GM19099 (cell line): ENCODE data around the gene ASGR1.

ENCODE experiments used
- POLR2A ChIP-seq: IDR thresholded peaks from 3 replicates; pipeline ENCODE4 v1.6.1; 2011; ENCODE audit warnings: low read depth; ENCODE audit not compliant: insufficient read length; ENCODE audit errors: extremely low read depth

The ASGR1 gene

DNA sequence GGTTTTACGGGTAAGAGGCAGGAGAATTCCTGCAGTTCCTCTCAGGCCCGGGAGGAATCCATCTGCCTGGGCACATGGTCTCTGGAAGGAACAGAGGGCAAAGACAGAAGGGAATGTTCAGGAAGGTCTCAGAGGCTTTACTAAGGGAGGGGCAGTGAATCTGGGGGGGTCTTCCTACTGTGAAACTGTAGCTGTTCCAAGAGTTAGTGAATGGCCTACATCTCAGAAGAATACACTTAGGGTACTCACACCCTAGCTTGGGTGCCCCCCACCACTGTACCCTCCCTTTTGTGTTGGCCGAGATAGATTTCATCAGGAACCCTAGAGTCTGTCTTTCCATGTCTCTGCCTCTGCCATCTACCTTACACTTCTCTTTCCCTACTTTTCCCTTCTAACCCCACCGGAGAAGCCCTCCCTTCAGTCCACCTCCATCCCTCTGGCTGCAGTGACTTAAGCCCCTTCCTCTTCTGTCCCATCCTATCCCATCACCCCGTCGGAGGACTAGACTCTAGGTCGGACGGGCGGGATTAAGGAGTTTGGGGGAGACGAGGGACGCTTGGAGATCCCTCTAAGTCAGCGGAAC lies 40.1 kb upstream of the ASGR1 start:
- TF ChIP-seq POLR2A = no peak

- TF ChIP-seq POLR2A = no peak
These were observed 39.6 kb upstream of the ASGR1 start for GRCh38 chr17:7218758-7219157.

GRCh38 chr17:7218166-7218565 lies 39.0 kb upstream of the ASGR1 start:
- no peak for TF ChIP-seq POLR2A

- peak; percentile 28 for TF ChIP-seq POLR2A
These were observed 38.2 kb upstream of the ASGR1 start for GRCh38 chr17:7217113-7217987.

- TF ChIP-seq POLR2A = no peak
These were observed 37.3 kb upstream of the ASGR1 start for GRCh38 chr17:7216242-7217112.

DNA sequence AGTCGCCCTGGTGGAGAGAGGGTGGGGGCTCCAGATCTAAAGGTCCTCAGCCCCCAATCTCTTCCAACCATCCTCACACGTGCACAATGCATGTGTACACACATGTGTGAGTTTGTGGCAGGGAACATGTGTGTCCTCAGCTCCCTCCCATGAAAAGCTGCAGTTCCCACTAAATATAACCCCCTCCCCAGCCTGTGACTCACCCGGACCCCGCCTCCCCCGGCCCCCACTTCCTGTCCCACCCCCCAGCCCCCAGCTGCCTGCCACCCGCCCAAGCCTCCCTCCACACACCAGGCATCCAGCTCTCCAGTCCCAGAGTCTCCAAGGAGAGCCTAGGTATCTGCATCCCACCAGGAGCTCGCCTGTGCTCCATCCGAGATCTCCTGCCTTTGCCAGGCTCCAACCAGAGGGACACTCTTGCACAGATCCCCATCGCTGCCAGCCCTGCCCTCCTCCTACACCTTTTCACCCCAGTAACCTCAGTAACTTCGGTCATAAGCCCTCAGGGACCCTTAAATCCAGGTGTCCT lies 36.5 kb upstream of the ASGR1 start:
- no peak for TF ChIP-seq POLR2A

GRCh38 chr17:7215136-7215638 lies 36.0 kb upstream of the ASGR1 start:
- TF ChIP-seq POLR2A = no peak

DNA sequence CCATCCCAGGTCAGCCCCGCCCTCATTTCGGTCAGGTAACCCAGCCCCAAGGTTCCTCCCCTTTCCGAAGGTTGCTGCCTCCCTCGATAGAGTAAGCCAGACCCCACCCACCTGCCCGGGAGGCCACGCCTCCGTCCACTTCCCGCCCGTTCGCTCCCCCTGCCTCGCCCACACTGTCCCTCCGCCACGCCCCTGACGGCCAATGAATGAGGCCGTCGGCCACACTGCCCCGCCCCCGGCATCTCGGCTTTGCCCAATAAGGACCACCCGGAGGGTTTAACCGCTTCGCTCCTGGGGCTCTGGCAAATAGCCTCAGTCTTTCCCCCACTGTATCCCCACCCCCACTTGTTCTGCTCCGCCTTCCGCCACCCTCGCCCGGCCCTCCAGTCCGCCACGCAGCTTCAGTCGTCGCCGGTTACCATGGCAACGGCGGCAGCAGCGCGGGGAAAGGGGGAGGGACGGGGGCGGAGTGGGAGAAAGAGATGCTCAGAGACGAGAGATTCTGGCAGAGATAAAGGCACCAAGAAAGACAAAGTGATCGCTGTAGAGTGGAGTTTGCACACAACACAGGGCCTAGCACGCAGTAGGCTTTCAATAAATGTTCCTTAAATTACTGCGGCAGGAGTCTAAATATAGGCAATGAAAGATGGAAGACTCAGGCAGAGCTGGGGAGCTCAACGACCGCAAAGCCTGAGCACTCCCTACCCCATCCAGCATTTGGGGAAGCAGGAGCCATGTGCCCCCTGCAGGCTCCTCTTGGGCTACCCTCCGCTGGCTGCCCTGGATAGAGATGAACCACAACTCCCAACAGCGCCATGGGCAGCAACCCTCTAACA lies 35.3 kb upstream of the ASGR1 start:
- no peak for TF ChIP-seq POLR2A

- TF ChIP-seq POLR2A = no peak
These were observed 34.7 kb upstream of the ASGR1 start for GRCh38 chr17:7213895-7214299.

DNA sequence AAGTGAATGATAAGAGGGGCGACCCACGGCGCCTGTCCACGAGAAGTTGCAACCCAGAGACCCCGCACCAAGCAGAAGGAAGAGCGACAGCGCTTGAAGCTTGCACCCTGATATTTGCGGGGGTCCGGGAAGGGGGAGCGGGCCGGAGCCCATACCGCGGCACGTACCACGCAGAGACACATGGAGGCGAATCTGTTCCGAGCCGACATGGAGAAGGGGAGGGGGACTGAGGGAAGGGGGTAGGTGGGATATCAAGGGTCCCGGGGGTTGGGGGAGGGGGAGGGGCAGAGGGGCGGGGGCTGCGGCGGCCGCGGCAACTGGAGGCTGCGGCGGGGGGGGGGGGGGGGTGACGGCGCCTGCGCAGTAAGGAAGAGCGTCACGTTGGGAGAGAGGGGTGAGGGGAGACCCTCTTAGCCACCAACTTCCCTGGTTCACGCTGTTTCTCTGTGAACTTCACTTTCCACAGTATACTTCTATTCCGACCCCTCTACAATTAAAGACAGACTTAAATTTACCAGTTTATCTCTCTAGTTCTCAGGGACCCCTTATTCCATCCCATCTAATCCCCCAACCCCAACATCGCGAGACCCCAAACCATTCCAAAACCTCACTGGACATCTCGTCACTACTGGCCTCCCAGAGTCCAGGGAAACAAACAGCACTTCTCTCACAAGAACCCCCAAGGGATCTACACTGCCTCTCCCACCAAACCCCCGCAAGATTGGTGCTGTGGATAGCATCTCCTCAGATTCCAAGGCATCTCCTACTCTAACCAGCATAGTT lies 32.5 kb upstream of the ASGR1 start:
- no peak for TF ChIP-seq POLR2A

DNA sequence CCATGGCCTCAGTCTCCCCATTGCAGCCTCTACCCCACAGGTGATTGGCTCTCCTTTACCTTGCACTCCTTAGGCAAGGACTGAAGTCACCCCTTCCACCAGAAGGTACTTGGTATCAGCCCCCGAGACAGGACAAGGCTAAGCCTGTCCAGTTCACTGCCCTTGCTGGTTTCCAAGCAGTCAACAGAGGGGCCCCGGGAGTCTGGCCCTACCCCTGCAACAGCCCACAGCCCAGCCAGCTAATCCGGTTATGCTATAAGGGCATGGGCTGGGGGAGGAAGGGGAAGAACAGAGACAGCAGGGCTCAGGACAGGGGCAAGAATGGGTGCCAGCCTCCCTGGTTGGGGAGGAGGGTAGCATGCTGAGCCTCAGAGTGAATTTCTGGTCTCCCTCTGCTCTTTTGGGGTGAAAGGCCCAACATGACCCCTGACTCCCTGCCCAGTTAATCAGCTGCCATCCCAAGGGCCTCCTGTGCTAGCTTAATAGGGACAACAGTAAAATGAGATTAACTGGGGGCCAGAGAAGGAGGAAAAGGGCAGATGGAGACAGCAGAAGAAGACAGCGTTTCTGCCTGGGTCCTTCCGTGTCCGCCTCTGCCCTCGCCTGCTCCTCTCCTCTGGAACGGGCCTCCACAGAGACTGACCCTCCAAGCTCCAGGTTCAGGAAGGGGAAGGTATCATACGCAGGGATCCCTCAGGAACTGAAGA lies 29.7 kb upstream of the ASGR1 start:
- no peak for TF ChIP-seq POLR2A

DNA sequence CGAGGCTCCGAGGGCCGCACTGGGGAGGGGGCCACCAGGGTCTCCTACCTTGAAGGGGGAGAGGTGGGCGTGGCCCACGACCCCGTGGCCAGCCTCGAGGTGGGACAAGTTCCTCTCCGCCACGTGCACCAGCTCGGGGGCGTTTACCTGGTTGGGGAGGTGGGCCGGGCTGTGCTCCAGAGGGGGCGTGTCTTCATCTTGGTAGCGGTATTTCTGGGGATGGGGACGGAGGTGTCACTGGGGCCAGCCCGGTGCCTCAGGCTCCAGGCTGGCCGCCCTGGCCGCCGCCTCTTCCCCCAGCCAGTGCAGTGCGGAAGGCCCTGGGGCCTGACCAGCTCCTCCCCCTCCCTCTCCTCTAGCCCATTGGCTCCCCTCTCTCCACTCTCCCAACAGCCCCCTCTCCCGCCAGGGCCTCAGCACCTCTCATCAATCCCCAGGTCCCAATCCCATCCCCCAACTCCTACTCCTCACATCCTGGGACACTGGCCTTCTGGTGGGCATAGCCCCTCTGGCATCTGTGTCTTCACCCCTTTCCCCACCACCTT lies 28.9 kb upstream of the ASGR1 start:
- no peak for TF ChIP-seq POLR2A
